ENCODE data around the gene BBLN. TPM values are rescaled to one million over a fixed set of nuclear protein-coding genes. Genes with fewer than 3 reads are reported as not detected.

BBLN gene
- total RNA-seq, 1 donor from 2014 or later: 16.9 TPM

- DNase-seq (ENCODE audit: low spot score): no peak
Measured at GRCh38 chr9:128162215-128163026, 2.4 kb downstream of the BBLN start.

- DNase-seq (ENCODE audit: low spot score): no peak
Measured at GRCh38 chr9:128163027-128163515, 3.0 kb downstream of the BBLN start.

GRCh38 chr9:128163523-128164306 is 3.6 kb downstream of the BBLN start:
- no peak for DNase-seq (ENCODE audit: low spot score)

GRCh38 chr9:128164307-128164885 is 4.3 kb downstream of the BBLN start:
- DNase-seq (ENCODE audit: low spot score): no peak

GRCh38 chr9:128166169-128166568 is 6.1 kb downstream of the BBLN start:
- DNase-seq (ENCODE audit: low spot score): no peak

- no peak for DNase-seq (ENCODE audit: low spot score)
Measured at GRCh38 chr9:128167209-128167608, 7.1 kb downstream of the BBLN start.

- no peak for DNase-seq (ENCODE audit: low spot score)
Measured at GRCh38 chr9:128168731-128169308, 8.8 kb downstream of the BBLN start.

GRCh38 chr9:128169492-128169891 is 9.4 kb downstream of the BBLN start:
- DNase-seq (ENCODE audit: low spot score): no peak

GRCh38 chr9:128169925-128170324 is 9.9 kb downstream of the BBLN start:
- DNase-seq (ENCODE audit: low spot score): no peak

- no peak for DNase-seq (ENCODE audit: low spot score)
Measured at GRCh38 chr9:128174062-128174461, 14.0 kb downstream of the BBLN start.

GRCh38 chr9:128175102-128175563 is 15.1 kb downstream of the BBLN start:
- DNase-seq (ENCODE audit: low spot score): no peak

- DNase-seq (ENCODE audit: low spot score): no peak
Measured at GRCh38 chr9:128175726-128176125, 15.7 kb downstream of the BBLN start.

- no peak for DNase-seq (ENCODE audit: low spot score)
Measured at GRCh38 chr9:128178806-128179431, 18.9 kb downstream of the BBLN start.

GRCh38 chr9:128180001-128180400 is 19.9 kb downstream of the BBLN start:
- no peak for DNase-seq (ENCODE audit: low spot score)

- no peak for DNase-seq (ENCODE audit: low spot score)
Measured at GRCh38 chr9:128180447-128180846, 20.4 kb downstream of the BBLN start.

GRCh38 chr9:128181480-128181879 is 21.4 kb downstream of the BBLN start:
- DNase-seq (ENCODE audit: low spot score): peak; percentile 27

- no peak for DNase-seq (ENCODE audit: low spot score)
Measured at GRCh38 chr9:128182893-128183588, 23.0 kb downstream of the BBLN start.

GRCh38 chr9:128185979-128186965 is 26.2 kb downstream of the BBLN start:
- DNase-seq (ENCODE audit: low spot score): no peak

- no peak for DNase-seq (ENCODE audit: low spot score)
Measured at GRCh38 chr9:128187361-128187760, 27.3 kb downstream of the BBLN start.
